Endothelial cell of umbilical vein (primary cell): ENCODE results near the gene SEC22A.

Experiments
- CTCF ChIP-seq, 2 donors: IDR thresholded peaks; 1 replicate in 1 of 2; 2 replicates in 1 of 2; pipeline ENCODE4 v1.5.1; 2011; ENCODE audit warnings: low read length in 2 of 2, mild to moderate bottlenecking in 2 of 2, moderate library complexity in 2 of 2, control low read depth in 1 of 2, inconsistent platforms in 1 of 2, low read depth in 1 of 2; ENCODE audit not compliant: insufficient read depth in 1 of 2; ENCODE audit errors: extremely low read depth in 1 of 2
- EZH2 ChIP-seq: IDR thresholded peaks from 2 replicates; pipeline ENCODE4 v1.6.1; 2012; ENCODE audit warnings: borderline replicate concordance, low read depth, mild to moderate bottlenecking, moderate library complexity, low read length, inconsistent platforms; ENCODE audit not compliant: severe bottlenecking

GRCh38 chr3:123312331-123313265 is 110.9 kb downstream of the SEC22A start:
- TF ChIP-seq CTCF (IDR thresholded peaks at IDR 0.05; ENCODE audit: extremely low read depth in 1 of 2, insufficient read depth in 1 of 2, low read depth in 1 of 2, low read length in 2 of 2), result no peak
- TF ChIP-seq EZH2, result no peak
